ENCODE results near the gene RICTOR.
"Not testable (repeated sequence)": the region's sequence is repeated elsewhere in the genome, so short reads cannot be mapped to it uniquely, and the experiment has no call there.

DNA sequence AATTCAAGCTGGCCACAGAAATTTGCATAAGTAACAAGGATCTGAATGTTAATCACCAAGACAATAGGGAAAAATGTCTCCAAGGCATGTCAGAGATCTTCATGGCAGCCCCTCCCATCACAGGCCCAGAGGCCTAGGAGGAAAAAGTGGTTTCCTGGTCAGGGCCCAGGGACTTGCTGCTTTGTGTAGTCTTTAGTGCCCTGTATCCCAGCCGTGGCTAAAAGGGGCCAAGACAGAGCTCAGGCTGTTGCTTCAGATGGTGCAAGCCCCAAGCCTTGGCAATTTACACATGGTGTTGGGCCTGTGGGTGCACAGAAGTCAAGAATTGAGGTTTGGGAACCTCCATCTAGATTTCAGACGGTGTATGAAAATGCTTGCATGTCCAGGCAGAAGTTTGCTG, 63.2 kb downstream of the RICTOR start:
- TF ChIP-seq, protein P1, sequence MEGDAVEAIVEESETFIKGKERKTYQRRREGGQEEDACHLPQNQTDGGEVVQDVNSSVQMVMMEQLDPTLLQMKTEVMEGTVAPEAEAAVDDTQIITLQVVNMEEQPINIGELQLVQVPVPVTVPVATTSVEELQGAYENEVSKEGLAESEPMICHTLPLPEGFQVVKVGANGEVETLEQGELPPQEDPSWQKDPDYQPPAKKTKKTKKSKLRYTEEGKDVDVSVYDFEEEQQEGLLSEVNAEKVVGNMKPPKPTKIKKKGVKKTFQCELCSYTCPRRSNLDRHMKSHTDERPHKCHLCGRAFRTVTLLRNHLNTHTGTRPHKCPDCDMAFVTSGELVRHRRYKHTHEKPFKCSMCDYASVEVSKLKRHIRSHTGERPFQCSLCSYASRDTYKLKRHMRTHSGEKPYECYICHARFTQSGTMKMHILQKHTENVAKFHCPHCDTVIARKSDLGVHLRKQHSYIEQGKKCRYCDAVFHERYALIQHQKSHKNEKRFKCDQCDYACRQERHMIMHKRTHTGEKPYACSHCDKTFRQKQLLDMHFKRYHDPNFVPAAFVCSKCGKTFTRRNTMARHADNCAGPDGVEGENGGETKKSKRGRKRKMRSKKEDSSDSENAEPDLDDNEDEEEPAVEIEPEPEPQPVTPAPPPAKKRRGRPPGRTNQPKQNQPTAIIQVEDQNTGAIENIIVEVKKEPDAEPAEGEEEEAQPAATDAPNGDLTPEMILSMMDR (tag by site-specific recombination; IDR thresholded peaks at IDR 0.05) = not testable (repeated sequence)
- TF ChIP-seq, protein P2, sequence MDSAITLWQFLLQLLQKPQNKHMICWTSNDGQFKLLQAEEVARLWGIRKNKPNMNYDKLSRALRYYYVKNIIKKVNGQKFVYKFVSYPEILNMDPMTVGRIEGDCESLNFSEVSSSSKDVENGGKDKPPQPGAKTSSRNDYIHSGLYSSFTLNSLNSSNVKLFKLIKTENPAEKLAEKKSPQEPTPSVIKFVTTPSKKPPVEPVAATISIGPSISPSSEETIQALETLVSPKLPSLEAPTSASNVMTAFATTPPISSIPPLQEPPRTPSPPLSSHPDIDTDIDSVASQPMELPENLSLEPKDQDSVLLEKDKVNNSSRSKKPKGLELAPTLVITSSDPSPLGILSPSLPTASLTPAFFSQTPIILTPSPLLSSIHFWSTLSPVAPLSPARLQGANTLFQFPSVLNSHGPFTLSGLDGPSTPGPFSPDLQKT (IDR thresholded peaks at IDR 0.05; ENCODE audit: borderline replicate concordance, low read depth, low read length) = not testable (repeated sequence)
- not testable (repeated sequence) for TF ChIP-seq ZFP69B, YY1, ZNF114, ZNF121 (tag by site-specific recombination; IDR thresholded peaks at IDR 0.05)
